HG03103 (cell line): ENCODE measurements around the gene ROR2.
"Not testable (repeated sequence)": the region's sequence is repeated elsewhere in the genome, so short reads cannot be mapped to it uniquely, and the experiment has no call there.

ENCODE experiments used
- ATAC-seq: cut with Tn5 transposase; IDR thresholded peaks from one replicate; pipeline ENCODE4 v1.9.1; 2021; ENCODE audit warnings: low read depth; ENCODE audit not compliant: unreplicated experiment

Gene ROR2

DNA sequence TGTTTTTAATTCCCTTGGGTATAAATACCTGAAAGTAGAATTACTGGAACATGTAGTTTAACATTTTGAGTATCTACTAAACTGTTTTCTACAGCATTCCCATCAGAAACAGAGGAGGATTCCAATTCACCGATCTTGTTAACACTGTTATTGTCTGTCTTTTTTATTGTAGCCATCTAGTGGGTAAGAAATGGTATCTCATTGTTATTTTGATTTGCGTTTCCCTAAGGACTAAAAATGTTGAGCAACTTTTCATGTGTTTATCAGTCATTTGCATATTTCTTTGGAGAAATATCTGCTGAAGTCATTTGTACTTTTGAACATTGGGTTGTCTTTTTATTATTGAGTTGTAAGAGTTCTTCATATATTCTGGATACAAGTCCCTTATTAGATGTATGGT, 391.1 kb downstream of the ROR2 start:
- ATAC-seq: no peak

DNA sequence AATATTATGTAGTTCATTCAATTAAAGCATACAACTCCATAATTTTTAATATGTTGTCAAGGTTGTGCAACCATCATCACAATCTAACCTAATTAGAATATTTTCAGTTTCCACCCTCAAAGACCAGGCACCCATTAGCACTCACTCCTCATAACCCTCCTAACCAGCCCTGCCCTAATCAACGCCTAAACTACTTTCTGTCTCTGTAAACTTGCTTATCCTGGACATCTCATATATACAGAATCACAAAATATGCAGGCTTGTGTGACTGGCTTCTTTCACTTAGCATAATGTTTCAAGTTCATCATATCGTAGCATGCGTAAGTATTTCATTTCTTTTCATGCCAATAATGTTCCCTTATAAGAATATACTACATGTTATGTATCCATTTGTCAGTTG, 391.6 kb downstream of the ROR2 start:
- no peak for ATAC-seq

DNA sequence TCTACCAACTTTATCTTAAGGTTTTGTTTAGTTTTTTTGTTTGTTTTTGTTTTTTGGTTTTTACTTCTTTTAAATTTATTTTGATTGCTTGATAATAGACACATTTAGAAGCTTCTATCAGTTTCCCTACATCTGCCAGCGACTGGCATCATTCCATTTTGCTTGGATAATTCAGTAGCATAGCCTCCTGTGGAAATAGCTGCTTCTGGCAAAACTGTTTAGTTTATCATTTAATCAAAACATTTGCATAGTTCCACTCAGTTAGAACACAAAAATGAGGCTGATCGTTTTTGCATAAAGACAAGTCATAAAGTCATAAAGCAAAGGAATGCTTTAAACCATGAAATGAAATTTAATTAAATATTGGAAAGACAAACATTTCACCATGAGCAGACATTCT, 392.7 kb downstream of the ROR2 start:
- no peak for ATAC-seq

DNA sequence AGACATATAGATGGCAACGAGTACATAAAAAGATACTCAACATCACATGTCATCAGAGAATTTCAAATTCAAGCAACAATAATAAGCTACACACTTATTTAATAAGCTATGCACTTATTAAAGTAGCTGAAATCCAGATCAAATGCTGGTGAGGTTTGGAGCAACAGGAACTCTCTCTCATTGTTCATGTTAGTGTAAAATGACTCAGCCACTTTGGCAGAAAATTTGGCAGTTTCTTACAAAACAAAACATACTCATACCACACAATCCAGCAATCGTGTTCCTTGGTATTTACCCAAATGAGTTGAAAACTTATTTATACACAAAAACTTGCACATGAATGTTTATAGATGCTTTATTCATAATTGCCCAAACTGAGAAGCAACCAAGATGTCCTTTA, 394.9 kb downstream of the ROR2 start:
- no peak for ATAC-seq

DNA sequence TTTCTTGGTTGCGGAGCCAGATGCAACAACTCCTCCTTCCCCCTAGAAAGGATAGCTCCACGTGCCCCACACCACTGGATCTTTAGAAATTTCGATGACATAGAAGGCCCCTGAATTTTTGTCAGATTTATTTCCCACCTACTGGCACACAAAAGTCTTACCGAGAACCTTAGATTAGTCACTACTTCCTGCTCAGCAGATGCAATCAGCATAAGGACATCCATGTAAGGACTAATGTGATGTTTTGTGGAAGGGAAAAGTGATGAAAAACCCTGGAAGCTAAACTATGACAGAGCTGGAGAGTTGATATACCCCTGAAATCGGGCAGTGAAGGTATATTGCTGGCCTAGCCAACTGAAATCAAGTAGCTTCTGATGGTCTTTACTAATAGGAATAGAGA, 400.9 kb downstream of the ROR2 start:
- no peak for ATAC-seq

DNA sequence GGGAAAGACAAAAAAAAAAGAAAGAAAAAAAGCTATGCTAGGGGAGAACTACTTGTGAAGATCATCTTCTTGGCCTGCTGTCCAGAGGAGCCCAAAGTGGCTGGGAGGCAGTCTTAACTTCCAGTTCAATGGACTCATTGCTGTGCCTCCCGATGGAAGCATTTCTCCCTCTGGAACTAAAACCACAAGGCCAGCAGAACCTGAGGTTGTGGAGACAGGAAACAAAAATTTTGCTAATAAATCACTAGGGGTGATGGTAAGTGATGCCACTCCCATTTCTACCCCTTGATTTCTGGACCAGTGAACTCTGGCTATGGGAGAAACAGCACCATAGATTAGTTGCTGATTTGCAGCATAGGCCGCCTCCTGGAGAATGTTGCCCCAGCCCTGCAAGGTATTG, 402.9 kb downstream of the ROR2 start:
- no peak for ATAC-seq

DNA sequence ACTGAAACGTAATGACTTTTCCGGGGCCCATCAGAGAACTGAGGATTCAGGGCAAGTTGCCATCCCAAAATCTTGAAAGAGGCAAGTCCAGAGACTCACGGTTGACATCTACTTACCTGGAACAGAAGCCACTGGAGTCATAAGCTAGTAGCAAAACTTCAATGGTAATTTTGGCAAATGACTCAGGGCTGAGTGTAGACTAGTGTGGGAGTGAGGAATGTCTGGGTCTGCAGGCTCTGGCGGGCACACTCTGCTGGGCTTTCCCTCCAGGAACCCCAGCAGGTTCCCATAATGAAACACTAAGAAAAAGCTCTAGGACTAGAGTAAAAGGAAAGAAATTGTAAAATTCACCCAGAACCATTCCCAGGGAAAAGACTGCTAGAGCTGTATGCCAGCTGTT, 403.5 kb downstream of the ROR2 start:
- ATAC-seq: no peak

DNA sequence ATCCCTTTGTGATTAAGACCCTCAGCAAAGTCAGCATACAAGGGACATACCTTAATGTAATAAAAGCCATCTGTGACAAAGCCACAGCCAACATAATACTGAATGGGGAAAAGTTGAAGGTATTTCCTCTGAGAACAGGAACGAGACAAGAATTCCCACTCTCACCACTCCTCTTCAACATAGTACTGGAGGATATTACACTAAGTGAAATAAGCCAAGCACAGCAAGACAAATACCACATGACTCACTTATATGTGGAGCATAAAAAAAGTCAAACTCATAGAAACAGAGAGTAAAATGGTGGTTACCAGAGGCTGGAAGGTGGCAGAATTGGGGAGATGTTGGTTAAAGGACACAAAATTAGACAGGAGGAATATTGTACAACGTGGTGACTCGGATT, 408.3 kb downstream of the ROR2 start:
- ATAC-seq: no peak

DNA sequence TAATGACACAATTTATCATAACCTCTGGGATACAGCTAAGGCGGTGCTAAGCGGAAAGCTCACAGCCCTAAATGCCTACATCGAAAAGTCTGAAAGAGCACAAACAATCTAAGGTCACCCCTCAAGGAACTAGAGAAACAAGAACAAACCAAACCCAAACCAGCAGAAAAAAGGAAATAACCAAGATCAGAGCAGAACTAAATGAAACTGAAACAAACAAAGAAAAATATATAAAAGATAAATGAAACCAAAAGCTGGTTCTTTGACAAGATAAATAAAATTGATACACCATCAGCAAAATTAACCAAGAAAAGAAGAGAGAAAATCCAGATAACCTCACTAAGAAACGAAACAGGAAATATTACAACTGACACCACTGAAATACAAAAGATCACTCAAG, 409.5 kb downstream of the ROR2 start:
- not testable (repeated sequence) for ATAC-seq

DNA sequence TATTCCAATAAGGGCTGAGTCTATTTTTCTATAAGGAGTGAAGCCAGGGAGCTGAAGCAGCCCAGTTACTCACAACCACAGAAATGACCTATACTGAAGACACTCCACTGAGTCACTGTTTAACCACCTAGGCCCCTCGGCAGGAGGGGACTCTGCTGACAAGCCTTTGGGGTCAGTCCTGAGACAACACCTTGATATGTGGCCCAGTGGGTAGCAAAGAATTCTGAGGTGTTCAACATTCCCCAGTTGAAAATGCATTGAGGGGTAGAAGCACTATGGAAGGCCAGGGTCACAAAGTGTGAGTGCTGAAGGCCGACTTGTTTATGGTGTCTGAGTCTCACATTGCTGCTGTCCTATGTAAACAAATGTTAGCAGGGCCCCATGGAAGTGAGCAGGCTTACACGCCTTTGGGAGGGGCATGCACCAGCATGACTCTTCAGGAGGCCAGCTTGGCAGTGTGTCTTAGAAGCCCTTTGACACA, 413.8 kb downstream of the ROR2 start:
- no peak for ATAC-seq

DNA sequence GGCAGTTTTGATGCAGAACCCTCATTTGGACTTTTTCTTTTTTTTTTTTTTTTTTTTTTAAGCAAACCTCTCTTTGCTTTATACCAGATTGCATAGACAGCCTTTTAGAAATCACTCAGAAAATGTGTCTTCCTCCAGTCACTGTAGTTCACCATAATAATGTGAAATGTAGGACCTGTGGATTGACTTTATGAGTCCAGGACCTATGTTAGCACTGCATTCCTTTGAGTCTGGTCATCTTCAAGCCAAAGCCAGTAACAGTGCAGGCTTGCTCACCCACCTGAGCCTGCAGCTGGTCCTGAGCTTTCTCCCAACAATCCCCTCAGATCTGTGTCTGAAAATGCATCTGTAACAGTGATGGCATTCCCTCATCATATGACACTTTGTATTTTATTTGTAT, 415.7 kb downstream of the ROR2 start:
- no peak for ATAC-seq

DNA sequence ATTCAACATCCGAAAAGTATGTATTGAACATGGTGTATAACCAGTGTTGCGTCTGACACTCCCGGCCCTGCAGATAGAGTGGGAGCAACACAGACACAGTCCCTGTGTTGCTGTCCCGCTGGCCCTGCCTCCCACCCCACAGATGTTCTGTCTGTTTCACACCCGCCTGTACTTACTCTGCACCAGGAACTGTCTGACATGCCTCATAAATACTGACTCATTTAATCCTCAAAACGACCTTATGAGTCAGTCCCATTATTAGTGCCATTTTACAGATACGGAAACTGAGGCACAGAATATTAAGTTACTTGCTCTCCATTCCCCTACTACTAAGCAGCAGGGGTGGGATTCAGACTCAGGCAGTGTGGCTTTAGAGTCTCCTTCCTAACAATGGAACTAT, 416.6 kb downstream of the ROR2 start:
- ATAC-seq: no peak

DNA sequence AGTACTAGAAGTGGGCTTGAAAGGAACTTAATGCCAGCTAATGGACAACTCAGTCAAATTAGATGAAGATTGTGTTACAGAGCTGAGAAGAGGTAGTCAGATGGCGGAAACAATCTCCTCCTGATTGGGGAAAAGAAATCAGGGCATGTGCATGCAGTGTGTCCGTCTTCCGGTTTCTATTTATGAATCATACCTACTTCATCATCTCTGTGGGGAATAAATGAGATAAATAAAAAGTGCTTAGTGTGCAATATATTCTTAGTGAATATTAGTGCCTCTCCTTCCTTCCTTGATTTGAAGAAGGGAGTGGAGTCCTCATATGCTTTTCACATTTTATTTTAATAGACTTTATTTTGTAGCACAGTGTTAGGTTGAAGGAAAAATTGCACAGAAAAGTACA, 417.7 kb downstream of the ROR2 start:
- no peak for ATAC-seq

DNA sequence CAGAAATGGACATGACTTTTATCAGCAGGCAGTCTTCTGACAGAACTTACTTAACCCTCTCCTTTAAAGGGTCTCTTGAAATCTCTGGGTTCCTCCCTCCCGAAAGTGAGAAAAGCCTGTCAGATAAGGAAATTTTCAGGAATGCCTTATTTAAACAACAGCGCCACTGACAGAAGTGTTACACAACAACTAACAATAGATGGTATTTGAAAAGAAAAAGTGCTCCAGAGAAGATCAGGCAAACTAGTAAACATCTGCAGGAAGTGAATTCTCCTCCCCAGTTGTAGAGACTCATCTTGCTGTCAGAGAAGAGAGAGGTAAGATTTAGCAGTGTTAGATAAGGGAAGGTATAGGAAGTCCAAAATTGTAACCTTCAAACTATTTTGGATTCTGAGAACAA, 419.2 kb downstream of the ROR2 start:
- no peak for ATAC-seq

DNA sequence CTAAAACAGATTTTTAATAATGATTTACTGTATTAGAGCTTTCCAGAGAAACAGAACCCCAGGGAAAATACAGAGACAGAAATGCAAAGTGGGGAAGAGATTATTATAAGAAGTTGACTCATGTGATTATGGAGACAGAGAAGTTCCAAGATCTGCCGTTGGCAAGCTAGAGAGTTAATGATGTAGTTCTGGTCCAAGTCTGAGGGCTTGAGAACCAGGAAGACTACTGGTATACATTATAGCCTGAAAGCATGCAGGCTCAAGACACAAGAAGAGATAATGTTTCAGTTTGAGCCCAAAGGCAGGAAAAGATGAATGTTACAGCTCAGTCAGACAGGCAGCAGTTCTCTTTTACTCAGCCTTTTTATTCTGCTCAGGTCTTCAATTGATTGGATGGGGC, 427.5 kb downstream of the ROR2 start:
- ATAC-seq: no peak

DNA sequence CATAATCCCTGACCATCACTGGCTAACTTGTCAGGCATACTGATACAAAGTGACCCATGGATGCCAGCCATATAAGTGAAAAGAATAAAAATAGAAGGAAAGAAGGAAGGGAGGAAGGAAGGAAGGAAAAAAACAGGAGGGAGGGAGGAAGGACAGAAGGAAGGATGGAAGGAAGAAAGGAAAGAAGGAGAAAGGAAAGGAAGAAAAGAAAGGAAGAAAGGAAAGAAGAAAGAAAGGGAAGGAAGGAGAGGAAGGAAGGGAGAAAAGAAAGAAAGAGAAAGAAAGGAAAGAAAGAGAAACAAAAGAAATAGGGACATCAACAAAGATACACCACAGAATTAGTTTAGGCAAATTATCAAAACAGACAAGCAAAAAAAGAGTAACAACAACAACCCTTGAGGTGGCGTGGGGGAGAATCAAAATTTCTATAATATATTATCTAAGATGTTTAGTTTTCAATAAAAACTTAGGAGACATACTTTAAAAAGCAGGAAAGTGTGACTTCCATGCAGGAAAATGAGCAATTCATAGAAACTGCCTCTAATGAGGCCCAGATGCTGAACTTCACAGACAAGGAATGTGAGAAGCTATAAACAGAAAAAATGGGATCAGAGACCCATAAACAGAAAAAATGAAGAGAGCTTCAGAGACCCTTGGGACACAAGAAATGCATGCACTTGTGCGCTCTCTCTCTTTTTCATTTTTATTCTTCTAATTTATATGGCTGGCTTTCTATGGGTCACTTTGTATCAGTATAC, 430.3 kb downstream of the ROR2 start:
- no peak for ATAC-seq

DNA sequence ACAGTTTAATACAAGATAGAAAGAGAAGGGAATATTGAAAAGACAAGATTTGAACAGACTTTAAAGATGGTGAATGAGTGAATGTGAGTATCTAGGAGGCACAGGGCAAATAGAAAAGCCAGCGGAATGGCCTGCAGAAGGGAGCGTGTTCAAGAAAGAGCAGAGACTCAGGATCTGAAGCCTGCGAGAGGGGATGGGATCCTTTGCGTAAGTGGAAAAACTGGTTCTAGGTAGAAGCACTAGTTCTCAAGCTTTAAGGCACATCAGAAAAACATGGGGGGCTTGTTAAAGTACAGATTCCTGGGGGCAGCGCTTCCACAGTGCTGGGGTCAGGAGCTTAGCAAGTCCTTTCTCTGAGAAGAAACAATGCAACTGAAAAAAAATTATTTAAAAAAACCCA, 431.6 kb downstream of the ROR2 start:
- ATAC-seq: no peak

DNA sequence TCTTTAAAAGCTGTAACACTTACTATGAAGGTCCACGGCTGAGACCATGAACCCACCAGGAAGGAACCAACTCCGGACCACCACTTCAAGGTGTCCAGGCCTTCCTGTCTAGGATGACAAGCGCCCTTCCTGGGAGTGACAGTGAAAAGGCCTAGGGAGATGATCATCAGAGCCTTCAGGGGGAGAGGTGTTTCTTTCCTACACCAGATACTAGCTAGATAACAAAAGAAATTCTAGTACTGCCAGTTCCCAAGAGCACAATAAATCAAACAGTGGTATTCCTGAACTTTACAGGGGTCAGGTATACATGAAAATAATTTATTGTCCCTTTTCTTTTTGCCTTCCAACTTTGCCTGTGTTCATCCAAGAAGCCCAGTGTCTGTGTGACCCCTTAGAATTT, 432.2 kb downstream of the ROR2 start:
- no peak for ATAC-seq

DNA sequence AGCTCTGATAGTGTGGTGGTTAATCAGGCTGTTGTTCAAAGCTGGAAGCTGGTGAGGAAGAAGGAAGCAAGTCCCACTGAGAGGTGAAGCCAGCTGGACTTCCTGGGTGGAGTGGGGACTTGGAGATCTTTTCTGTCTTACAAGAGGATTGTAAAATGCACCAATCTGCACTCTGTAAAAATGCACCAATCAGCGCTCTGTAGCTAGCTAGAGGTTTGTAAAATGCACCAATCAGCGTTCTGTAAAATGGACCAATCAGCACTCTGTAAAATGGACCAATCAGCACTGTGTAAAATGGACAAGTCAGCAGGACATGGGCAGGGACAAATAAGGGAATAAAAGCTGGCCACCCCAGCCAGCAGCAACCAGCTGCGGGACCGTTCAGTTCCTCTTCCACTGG, 432.7 kb downstream of the ROR2 start:
- ATAC-seq: not testable (repeated sequence)

DNA sequence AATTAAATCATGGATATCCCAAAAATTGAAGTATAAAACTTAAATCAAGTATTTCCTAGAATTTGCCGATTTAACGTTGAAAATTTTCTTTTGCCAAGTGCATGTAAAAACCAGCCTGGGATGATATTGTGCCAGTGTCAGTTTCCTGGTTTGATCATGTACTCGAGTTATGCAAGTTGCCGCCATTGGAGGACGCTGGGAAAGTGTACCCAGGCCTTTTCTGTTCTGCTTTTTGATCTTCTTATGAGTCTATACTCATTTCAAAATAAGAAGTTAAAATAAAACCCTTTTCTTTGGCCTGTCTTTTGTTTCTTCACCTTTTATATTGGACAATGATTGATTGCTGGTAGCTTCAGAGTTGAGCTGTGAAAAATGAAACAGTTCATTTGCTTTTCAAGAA, 433.3 kb downstream of the ROR2 start:
- no peak for ATAC-seq

DNA sequence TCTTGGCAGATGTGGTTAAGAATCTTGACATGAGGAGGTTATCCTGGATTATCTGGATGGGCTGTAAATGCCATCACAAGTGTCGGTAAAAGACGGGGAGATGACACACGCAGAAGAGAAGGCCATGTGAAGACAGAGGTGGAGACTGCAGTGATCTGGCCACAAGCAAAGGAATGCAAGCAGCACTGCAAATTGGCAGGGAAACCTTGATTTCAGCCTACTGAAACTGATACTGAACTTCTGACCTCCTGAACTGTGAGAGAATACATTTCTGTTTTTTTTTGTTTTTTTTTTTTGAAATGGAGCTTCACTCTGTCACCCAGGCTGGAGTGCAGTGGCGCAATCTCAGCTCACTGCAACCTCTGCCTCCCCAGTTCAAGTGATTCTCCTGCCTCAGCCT, 433.9 kb downstream of the ROR2 start:
- ATAC-seq: no peak

DNA sequence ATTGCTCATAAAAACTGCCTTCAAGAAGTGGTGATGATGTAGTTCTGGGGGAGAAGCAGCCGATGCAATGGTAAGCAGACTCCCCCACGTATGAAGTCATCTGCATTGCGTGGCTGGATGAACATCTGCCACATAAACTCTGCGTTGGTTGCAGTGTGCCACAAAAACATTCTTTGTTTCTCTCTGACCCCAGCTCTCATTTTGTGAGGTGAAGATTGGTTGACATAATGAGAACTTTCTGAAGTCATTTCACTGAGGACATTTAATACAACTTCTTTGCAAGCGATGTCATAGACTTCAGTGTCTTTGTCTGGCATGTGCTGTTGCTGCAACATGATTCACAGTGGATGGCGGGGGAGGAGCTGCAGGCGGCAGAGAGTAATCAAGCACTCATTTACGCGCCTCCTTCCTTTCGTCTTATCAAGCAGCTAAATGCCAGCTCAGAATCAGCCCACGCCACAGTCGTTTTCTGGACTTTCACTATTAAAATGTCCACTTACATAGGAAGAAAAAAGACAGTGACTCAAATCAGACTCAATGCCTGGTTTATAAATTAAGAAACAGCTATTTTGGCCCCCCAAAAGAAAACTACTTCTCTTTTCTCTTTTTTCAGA, 434.8 kb downstream of the ROR2 start:
- ATAC-seq: no peak
